HUES64 (cell line): ENCODE measurements around the gene SLC39A9.
"Not testable (repeated sequence)": the region's sequence is repeated elsewhere in the genome, so short reads cannot be mapped to it uniquely, and the experiment has no call there.

Source experiments
- H3K27ac ChIP-seq: 2 replicates; pipeline ENCODE4 v1.7.0; 2013; ENCODE audit warnings: low read depth, low read length, inconsistent platforms
- H3K27me3 ChIP-seq: 2 replicates; pipeline ENCODE4 v1.6.1; 2013; ENCODE audit warnings: mild to moderate bottlenecking, low read length; ENCODE audit not compliant: insufficient read depth
- H3K36me3 ChIP-seq: 2 replicates; pipeline ENCODE4 v1.6.1; 2013; ENCODE audit warnings: mild to moderate bottlenecking, low read length; ENCODE audit not compliant: insufficient read depth
- H3K4me1 ChIP-seq: 2 replicates; pipeline ENCODE4 v1.6.1; 2013; ENCODE audit warnings: mild to moderate bottlenecking, low read length, moderate library complexity; ENCODE audit not compliant: insufficient read depth
- H3K4me3 ChIP-seq: 2 replicates; pipeline ENCODE4 v1.5.1; 2013; ENCODE audit warnings: mild to moderate bottlenecking, low read length, moderate library complexity
- H3K9ac ChIP-seq: 2 replicates; pipeline ENCODE4 v1.6.1; 2013; ENCODE audit warnings: mild to moderate bottlenecking, low read depth, low read length
- H3K9me3 ChIP-seq: 2 replicates; pipeline ENCODE4 v1.6.1; 2013; ENCODE audit warnings: low read depth, low read length; ENCODE audit not compliant: insufficient read depth
- WGBS: fragments of 150-250, 120-280 bp; methylation state at CpG from one replicate; pipeline ENCODE4 v1.1.7; 2013; ENCODE audit warnings: missing lambda C conversion rate; 5-methylcytosine and 5-hydroxymethylcytosine counted together

Gene SLC39A9

DNA sequence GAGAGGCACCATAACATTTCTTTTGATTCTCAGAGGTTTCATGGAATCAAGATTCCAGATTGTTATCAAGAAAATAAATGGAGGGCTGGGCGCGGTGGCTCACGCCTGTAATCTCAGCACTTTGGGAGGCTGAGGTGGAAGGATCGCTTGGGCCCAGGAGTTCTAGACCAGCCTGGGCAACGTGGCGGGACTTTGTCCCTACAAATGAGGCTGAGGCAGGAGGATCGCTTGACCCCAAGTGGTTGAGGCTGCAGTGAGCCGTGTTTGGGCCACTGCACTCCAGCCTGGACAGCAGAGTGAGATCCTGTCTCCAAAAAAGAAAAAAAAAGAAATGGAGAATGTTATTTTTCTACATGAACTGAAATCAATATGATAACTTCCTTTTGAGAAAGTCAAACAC lies 1.3 kb downstream of the SLC39A9 start:
- Histone ChIP-seq H3K4me3 (peak overlapping the region; percentile 86), H3K27ac (no peak overlapping the region), H3K9ac (no peak overlapping the region), H3K9me3 (no peaks in the 10 kb centered on the region), H3K36me3 (peaks cover 23% of the 10 kb centered on the region), H3K4me1 (peaks cover 20% of the 10 kb centered on the region), H3K27me3 (no peaks in the 10 kb centered on the region)
- 97% methylated on average over 8 of the region's 8 CpGs for WGBS

GRCh38 chr14:69400154-69400553 lies 1.7 kb downstream of the SLC39A9 start:
- WGBS, result 88% methylated on average over 6 of the region's 6 CpGs
- peak overlapping the region; percentile 86 for H3K4me3 ChIP-seq
- peaks cover 20% of the 10 kb centered on the region for H3K4me1 ChIP-seq
- no peaks in the 10 kb centered on the region for H3K9me3 ChIP-seq
- no peak overlapping the region; the same call in 1 of the 2 replicates for H3K9ac ChIP-seq
- no peak overlapping the region for H3K27ac ChIP-seq
- no peaks in the 10 kb centered on the region for H3K27me3 ChIP-seq
- H3K36me3 ChIP-seq, result peaks cover 19% of the 10 kb centered on the region

DNA sequence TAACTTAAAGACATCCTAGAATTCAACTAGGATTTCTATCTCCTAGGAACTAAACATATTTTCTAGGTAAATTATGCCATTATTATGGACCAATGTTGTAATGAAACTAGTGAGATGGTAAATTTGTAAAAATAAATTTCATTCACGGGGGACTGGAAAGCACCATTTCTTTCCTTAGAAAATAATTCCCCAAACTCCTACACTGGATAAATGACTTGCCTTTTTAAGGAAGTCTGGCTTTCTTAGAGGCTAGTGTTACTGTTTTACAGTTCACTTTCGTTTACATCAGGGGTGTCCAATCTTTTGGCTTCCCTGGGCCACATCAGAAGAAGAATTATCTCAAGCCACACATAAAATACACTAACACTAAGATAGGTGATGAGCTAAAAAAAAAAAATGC lies 3.3 kb downstream of the SLC39A9 start:
- no peaks in the 10 kb centered on the region for H3K27me3 ChIP-seq
- peaks cover 2% of the 10 kb centered on the region; the same call in 1 of the 2 replicates for H3K36me3 ChIP-seq
- no peaks in the 10 kb centered on the region for H3K9me3 ChIP-seq
- H3K9ac ChIP-seq, result no peak overlapping the region
- 83% methylated on average over 1 of the region's 2 CpGs for WGBS
- no peak overlapping the region for H3K27ac ChIP-seq
- H3K4me3 ChIP-seq, result no peak overlapping the region; the same call in 1 of the 2 replicates
- peaks cover 17% of the 10 kb centered on the region for H3K4me1 ChIP-seq

GRCh38 chr14:69404478-69404877 lies 6.0 kb downstream of the SLC39A9 start:
- Histone ChIP-seq H3K27me3 (no peaks in the 10 kb centered on the region), H3K4me1 (peaks cover 11% of the 10 kb centered on the region), H3K27ac (no peak overlapping the region), H3K36me3 (no peaks in the 10 kb centered on the region), H3K9ac (no peak overlapping the region), H3K4me3 (no peak overlapping the region), H3K9me3 (no peaks in the 10 kb centered on the region)
- WGBS, result no CpG with 5 or more reads among the region's 3 CpGs

GRCh38 chr14:69404883-69405282 lies 6.4 kb downstream of the SLC39A9 start:
- H3K9me3 ChIP-seq, result no peaks in the 10 kb centered on the region
- no peak overlapping the region for H3K9ac ChIP-seq
- H3K27ac ChIP-seq, result no peak overlapping the region
- H3K36me3 ChIP-seq, result no peaks in the 10 kb centered on the region
- H3K27me3 ChIP-seq, result no peaks in the 10 kb centered on the region
- H3K4me3 ChIP-seq, result no peak overlapping the region
- peaks cover 9% of the 10 kb centered on the region for H3K4me1 ChIP-seq
- 94% methylated on average over 5 of the region's 5 CpGs for WGBS

GRCh38 chr14:69405762-69406161 lies 7.3 kb downstream of the SLC39A9 start:
- Histone ChIP-seq H3K27me3 (no peaks in the 10 kb centered on the region), H3K27ac (no peak overlapping the region), H3K9ac (no peak overlapping the region), H3K9me3 (no peaks in the 10 kb centered on the region), H3K4me3 (no peak overlapping the region), H3K36me3 (no peaks in the 10 kb centered on the region), H3K4me1 (no peaks in the 10 kb centered on the region)

DNA sequence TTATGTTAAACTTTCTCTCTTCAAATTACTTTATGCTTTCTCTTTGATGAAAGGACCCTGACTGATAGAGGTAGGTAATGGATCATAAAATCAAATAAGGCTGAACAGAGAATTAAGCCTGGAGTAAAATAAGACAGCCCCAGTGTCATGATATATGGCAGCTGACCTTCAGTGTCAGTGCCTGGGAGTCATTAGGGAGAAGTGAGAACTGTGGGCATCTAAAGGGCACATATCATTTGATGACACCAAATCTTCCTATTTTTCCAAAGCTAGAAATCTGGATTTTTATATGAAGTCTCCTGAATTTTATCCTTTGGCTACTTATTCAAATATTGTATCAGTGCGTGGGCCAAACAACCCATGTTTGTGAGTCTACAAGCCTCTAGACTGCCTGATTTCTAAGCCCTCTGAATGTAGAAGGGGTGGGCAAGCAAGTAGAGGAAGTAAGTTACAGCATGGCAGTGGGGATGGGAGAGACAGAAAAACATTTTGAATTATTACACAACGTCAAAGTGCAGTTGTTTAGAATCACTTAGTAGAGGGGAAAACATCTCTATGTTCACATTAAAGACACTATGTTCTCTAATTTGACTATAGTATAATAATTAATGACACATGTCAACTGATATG lies 10.0 kb downstream of the SLC39A9 start:
- 94% methylated on average over 2 of the region's 2 CpGs for WGBS
- H3K36me3 ChIP-seq, result no peaks in the 10 kb centered on the region
- H3K9ac ChIP-seq, result no peak overlapping the region
- H3K27me3 ChIP-seq, result no peaks in the 10 kb centered on the region
- H3K4me3 ChIP-seq, result no peak overlapping the region
- no peaks in the 10 kb centered on the region for H3K4me1 ChIP-seq
- no peaks in the 10 kb centered on the region for H3K9me3 ChIP-seq
- H3K27ac ChIP-seq, result no peak overlapping the region

DNA sequence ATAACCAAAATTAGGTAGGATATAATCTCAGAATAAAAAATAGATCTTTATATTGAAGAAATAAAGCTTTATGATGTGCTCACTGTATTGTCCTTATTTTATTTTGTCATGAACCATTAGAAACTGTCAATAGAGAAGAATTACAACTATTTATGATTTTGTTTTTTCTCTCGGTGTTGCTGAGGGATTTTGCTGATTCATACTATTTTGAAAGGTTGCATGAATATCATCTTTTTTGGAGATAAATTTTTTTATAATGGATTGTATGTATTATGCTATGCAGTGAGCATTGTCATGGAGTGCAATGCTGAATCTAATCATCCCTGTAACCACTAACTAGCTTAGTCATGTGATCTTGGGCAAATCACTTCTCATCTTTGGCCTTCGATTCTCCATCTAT lies 15.0 kb downstream of the SLC39A9 start:
- no peak overlapping the region for H3K9ac ChIP-seq
- no peaks in the 10 kb centered on the region for H3K36me3 ChIP-seq
- WGBS, result 100% methylated on average over 1 of the region's 2 CpGs
- H3K4me1 ChIP-seq, result no peaks in the 10 kb centered on the region
- H3K4me3 ChIP-seq, result no peak overlapping the region
- no peak overlapping the region for H3K27ac ChIP-seq
- H3K9me3 ChIP-seq, result no peaks in the 10 kb centered on the region
- H3K27me3 ChIP-seq, result no peaks in the 10 kb centered on the region

GRCh38 chr14:69416087-69416486 lies 17.6 kb downstream of the SLC39A9 start:
- WGBS, result 98% methylated on average over 3 of the region's 4 CpGs
- not testable (repeated sequence) for H3K9me3 ChIP-seq, H3K4me3 ChIP-seq, H3K36me3 ChIP-seq, H3K27me3 ChIP-seq, H3K27ac ChIP-seq, H3K4me1 ChIP-seq, H3K9ac ChIP-seq

DNA sequence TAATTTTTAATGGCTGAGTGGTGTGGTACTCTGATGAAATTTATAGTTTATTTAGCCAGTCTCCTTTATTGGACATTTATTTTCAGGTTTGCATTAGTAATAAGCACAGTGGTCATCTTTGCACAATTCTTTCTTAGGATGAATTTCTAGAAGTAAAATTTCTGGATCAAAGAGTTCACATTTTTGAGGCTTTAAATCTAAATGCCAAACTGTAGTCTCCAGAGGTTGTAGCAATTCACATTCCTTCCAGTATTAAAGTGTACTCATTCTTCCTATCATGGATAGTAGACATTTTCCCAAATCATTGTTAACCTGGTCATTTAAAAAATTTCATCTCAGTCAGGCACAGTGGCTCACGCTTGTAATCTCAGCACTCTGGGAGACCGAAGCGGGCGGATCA lies 24.8 kb downstream of the SLC39A9 start:
- no peaks in the 10 kb centered on the region for H3K27me3 ChIP-seq
- H3K9ac ChIP-seq, result no peak overlapping the region
- H3K4me1 ChIP-seq, result no peaks in the 10 kb centered on the region
- 96% methylated on average over 4 of the region's 4 CpGs for WGBS
- no peak overlapping the region for H3K27ac ChIP-seq
- no peak overlapping the region for H3K4me3 ChIP-seq
- H3K9me3 ChIP-seq, result peaks cover 12% of the 10 kb centered on the region
- H3K36me3 ChIP-seq, result peaks cover 43% of the 10 kb centered on the region

GRCh38 chr14:69424149-69424923 lies 25.8 kb downstream of the SLC39A9 start:
- Histone ChIP-seq H3K27me3 (no peaks in the 10 kb centered on the region), H3K4me1 (no peaks in the 10 kb centered on the region), H3K4me3 (no peak overlapping the region), H3K9me3 (peaks cover 12% of the 10 kb centered on the region), H3K36me3 (peaks cover 48% of the 10 kb centered on the region), H3K9ac (no peak overlapping the region), H3K27ac (no peak overlapping the region)
- 92% methylated on average over 2 of the region's 2 CpGs for WGBS
